Esophagus muscularis mucosa (tissue), 3 donors: ENCODE measurements around the gene NPC1.

ENCODE experiments used
- POLR2A ChIP-seq: fragments of 450-650 bp; IDR thresholded peaks from one replicate; pipeline ENCODE4 v1.6.1; 2017; ENCODE audit warnings: antibody characterized with exemption, moderate library complexity, mild to moderate bottlenecking, low read depth
- POLR2AphosphoS5 ChIP-seq, 2 donors: sonication (generic); formaldehyde crosslinking; IDR thresholded peaks; one replicate each; pipeline ENCODE4 v1.6.1; 2017; ENCODE audit warnings: antibody characterized with exemption in 2 of 2
- TF ChIP-seq, protein P1 (sequence below), 3 experiments: fragments of 200-600 bp in 2 of 3; fragments of 450-650 bp in 1 of 3; sonication (generic) in 2 of 3; IDR thresholded peaks; one replicate each; pipeline ENCODE4 v1.5.1; 2017 to 2019; ENCODE audit warnings: antibody characterized with exemption in 3 of 3, mild to moderate bottlenecking in 2 of 3, moderate library complexity in 1 of 3

DNA sequence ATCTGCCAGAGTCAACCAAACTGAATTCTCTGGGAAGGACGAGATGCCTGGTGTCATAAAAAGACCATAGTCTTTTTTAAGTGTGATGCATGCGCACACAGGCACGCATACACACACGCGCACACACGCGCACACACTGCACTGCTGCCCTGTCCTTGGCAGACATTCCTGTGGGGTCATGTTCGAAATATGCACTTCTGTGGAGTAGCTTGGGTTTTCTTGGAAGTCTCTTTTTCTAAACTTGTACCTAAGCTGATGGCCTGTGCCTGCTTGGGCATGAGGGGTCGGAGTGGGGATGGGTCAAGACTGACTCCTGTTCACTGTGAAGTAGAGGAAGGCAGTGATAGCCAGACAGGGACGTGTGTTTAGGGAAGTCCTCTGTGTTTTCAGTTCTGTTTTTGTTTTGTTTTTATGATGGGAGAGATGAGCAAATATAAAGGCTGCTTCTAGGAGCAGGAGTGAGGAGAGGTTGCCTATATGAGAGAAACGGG is 87.0 kb downstream of the NPC1 start:
- TF ChIP-seq POLR2A (no peak), POLR2AphosphoS5 (IDR thresholded peaks at IDR 0.05) (no peak)
- TF ChIP-seq, protein P1, sequence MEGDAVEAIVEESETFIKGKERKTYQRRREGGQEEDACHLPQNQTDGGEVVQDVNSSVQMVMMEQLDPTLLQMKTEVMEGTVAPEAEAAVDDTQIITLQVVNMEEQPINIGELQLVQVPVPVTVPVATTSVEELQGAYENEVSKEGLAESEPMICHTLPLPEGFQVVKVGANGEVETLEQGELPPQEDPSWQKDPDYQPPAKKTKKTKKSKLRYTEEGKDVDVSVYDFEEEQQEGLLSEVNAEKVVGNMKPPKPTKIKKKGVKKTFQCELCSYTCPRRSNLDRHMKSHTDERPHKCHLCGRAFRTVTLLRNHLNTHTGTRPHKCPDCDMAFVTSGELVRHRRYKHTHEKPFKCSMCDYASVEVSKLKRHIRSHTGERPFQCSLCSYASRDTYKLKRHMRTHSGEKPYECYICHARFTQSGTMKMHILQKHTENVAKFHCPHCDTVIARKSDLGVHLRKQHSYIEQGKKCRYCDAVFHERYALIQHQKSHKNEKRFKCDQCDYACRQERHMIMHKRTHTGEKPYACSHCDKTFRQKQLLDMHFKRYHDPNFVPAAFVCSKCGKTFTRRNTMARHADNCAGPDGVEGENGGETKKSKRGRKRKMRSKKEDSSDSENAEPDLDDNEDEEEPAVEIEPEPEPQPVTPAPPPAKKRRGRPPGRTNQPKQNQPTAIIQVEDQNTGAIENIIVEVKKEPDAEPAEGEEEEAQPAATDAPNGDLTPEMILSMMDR (IDR thresholded peaks at IDR 0.05), result no peak
